T-helper 2 cell treated with Interferon-gamma antibody and Interleukin-4, amounts not matched to agents 5 μg/mL and 100 μg/mL, for 36 hours (primary cell): ENCODE results near the gene RNF130.
"Not testable (repeated sequence)": the region's sequence is repeated elsewhere in the genome, so short reads cannot be mapped to it uniquely, and the experiment has no call there.

Source experiments
- DNase-seq: peaks from one replicate; pipeline ENCODE4 v3.0.0; 2021; ENCODE audit warnings: low spot score
- H3K27ac Mint-ChIP-seq: one replicate; pipeline ENCODE4 v1.8.0; 2021; ENCODE audit warnings: mild to moderate bottlenecking, mixed read lengths
- H3K27me3 Mint-ChIP-seq: one replicate; pipeline ENCODE4 v1.8.0; 2021; ENCODE audit warnings: low read depth, mixed read lengths
- H3K36me3 Mint-ChIP-seq: one replicate; pipeline ENCODE4 v1.8.0; 2021; ENCODE audit warnings: low read depth, mixed read lengths
- H3K4me1 Mint-ChIP-seq: one replicate; pipeline ENCODE4 v1.8.0; 2021; ENCODE audit warnings: low read depth, mixed read lengths
- H3K4me3 Mint-ChIP-seq: one replicate; pipeline ENCODE4 v1.8.0; 2022; ENCODE audit warnings: mild to moderate bottlenecking, moderate library complexity, mixed read lengths
- H3K9me3 Mint-ChIP-seq: one replicate; pipeline ENCODE4 v1.8.0; 2021; ENCODE audit warnings: mixed read lengths

RNF130 gene

GRCh38 chr5:180097926-180098325 is 26.4 kb upstream of the RNF130 start:
- no peaks in the 10 kb centered on the region for H3K9me3 Mint-ChIP-seq
- H3K27me3 Mint-ChIP-seq, result peaks cover 10% of the 10 kb centered on the region
- no peak overlapping the region for H3K27ac Mint-ChIP-seq
- no peaks in the 10 kb centered on the region for H3K36me3 Mint-ChIP-seq
- DNase-seq, result no peak
- no peak overlapping the region for H3K4me3 Mint-ChIP-seq
- H3K4me1 Mint-ChIP-seq, result no peaks in the 10 kb centered on the region

- DNase-seq, result no peak
- Mint-ChIP-seq H3K27ac (no peak overlapping the region), H3K4me3 (no peak overlapping the region), H3K9me3 (no peaks in the 10 kb centered on the region), H3K36me3 (no peaks in the 10 kb centered on the region), H3K4me1 (no peaks in the 10 kb centered on the region), H3K27me3 (peaks cover 11% of the 10 kb centered on the region)
These were observed 25.8 kb upstream of the RNF130 start for GRCh38 chr5:180097163-180097894.

- H3K4me1 Mint-ChIP-seq, result no peaks in the 10 kb centered on the region
- no peaks in the 10 kb centered on the region for H3K9me3 Mint-ChIP-seq
- H3K4me3 Mint-ChIP-seq, result no peak overlapping the region
- H3K27me3 Mint-ChIP-seq, result peaks cover 12% of the 10 kb centered on the region
- no peak for DNase-seq
- no peaks in the 10 kb centered on the region for H3K36me3 Mint-ChIP-seq
- H3K27ac Mint-ChIP-seq, result no peak overlapping the region
These were observed 25.1 kb upstream of the RNF130 start for GRCh38 chr5:180096616-180097015.

- Mint-ChIP-seq H3K36me3 (no peaks in the 10 kb centered on the region), H3K9me3 (no peaks in the 10 kb centered on the region), H3K27ac (no peak overlapping the region), H3K4me1 (peaks cover 2% of the 10 kb centered on the region), H3K27me3 (peaks cover 17% of the 10 kb centered on the region), H3K4me3 (no peak overlapping the region)
- no peak for DNase-seq
These were observed 24.0 kb upstream of the RNF130 start for GRCh38 chr5:180095545-180095944.

- Mint-ChIP-seq H3K4me1 (peaks cover 5% of the 10 kb centered on the region), H3K36me3 (no peaks in the 10 kb centered on the region), H3K27ac (no peak overlapping the region), H3K9me3 (no peaks in the 10 kb centered on the region), H3K4me3 (no peak overlapping the region), H3K27me3 (peaks cover 20% of the 10 kb centered on the region)
- DNase-seq, result no peak
These were observed 22.3 kb upstream of the RNF130 start for GRCh38 chr5:180093651-180094382.

GRCh38 chr5:180093241-180093640 is 21.7 kb upstream of the RNF130 start:
- Mint-ChIP-seq H3K27ac (no peak overlapping the region), H3K27me3 (peaks cover 20% of the 10 kb centered on the region), H3K9me3 (no peaks in the 10 kb centered on the region), H3K36me3 (no peaks in the 10 kb centered on the region), H3K4me1 (peaks cover 5% of the 10 kb centered on the region), H3K4me3 (no peak overlapping the region)
- no peak for DNase-seq

GRCh38 chr5:180090769-180091546 is 19.4 kb upstream of the RNF130 start:
- H3K36me3 Mint-ChIP-seq, result no peaks in the 10 kb centered on the region
- H3K9me3 Mint-ChIP-seq, result no peaks in the 10 kb centered on the region
- H3K4me1 Mint-ChIP-seq, result peaks cover 11% of the 10 kb centered on the region
- peak overlapping the region; percentile 52 for H3K4me3 Mint-ChIP-seq
- H3K27ac Mint-ChIP-seq, result no peak overlapping the region
- DNase-seq, result no peak
- H3K27me3 Mint-ChIP-seq, result peaks cover 22% of the 10 kb centered on the region

GRCh38 chr5:180090098-180090768 is 18.7 kb upstream of the RNF130 start:
- Mint-ChIP-seq H3K9me3 (no peaks in the 10 kb centered on the region), H3K27me3 (peaks cover 22% of the 10 kb centered on the region), H3K4me3 (peak overlapping the region; percentile 83), H3K4me1 (peaks cover 15% of the 10 kb centered on the region), H3K27ac (no peak overlapping the region), H3K36me3 (no peaks in the 10 kb centered on the region)
- peak; percentile 75 for DNase-seq

- not testable (repeated sequence) for H3K4me3 Mint-ChIP-seq, H3K27ac Mint-ChIP-seq, H3K36me3 Mint-ChIP-seq, DNase-seq, H3K9me3 Mint-ChIP-seq
- H3K27me3 Mint-ChIP-seq, result peaks cover 18% of the 10 kb centered on the region
- peaks cover 15% of the 10 kb centered on the region for H3K4me1 Mint-ChIP-seq
These were observed 18.1 kb upstream of the RNF130 start for GRCh38 chr5:180089628-180090027.

GRCh38 chr5:180088561-180088960 is 17.0 kb upstream of the RNF130 start:
- Mint-ChIP-seq H3K4me1 (peaks cover 15% of the 10 kb centered on the region), H3K27ac (no peak overlapping the region), H3K27me3 (peaks cover 13% of the 10 kb centered on the region), H3K9me3 (no peaks in the 10 kb centered on the region), H3K36me3 (no peaks in the 10 kb centered on the region), H3K4me3 (no peak overlapping the region)
- no peak for DNase-seq

- Mint-ChIP-seq H3K27ac (no peak overlapping the region), H3K4me1 (peaks cover 15% of the 10 kb centered on the region), H3K36me3 (no peaks in the 10 kb centered on the region), H3K27me3 (peaks cover 10% of the 10 kb centered on the region), H3K9me3 (no peaks in the 10 kb centered on the region), H3K4me3 (no peak overlapping the region)
- no peak for DNase-seq
These were observed 15.3 kb upstream of the RNF130 start for GRCh38 chr5:180086816-180087399.

- Mint-ChIP-seq H3K27ac (no peak overlapping the region), H3K4me3 (peak overlapping the region; percentile 40), H3K36me3 (no peaks in the 10 kb centered on the region), H3K9me3 (no peaks in the 10 kb centered on the region), H3K4me1 (peaks cover 13% of the 10 kb centered on the region), H3K27me3 (peaks cover 13% of the 10 kb centered on the region)
- no peak for DNase-seq
These were observed 14.3 kb upstream of the RNF130 start for GRCh38 chr5:180085837-180086236.
